Neural cell (in vitro differentiated cells): ENCODE measurements around the gene PTPN7. TPM values are rescaled to one million over a fixed set of nuclear protein-coding genes. Genes with fewer than 3 reads are reported as not detected.

ENCODE experiments used
- polyA plus RNA-seq: library from polyadenylated mRNA; depleted of rRNA; stranded (reverse); fragments of >200 nt; gene quantifications from 2 replicates; pipeline ENCODE4 v1.2.3, GENCODE V29; 2014

Gene PTPN7
- polyA plus RNA-seq, 1 donor from 2014 or later = 2.1 TPM

Other genes starting within 250 kb of the PTPN7 start
- not detected in 2 replicates for gene LMOD1, start 214.1 kb downstream of the PTPN7 start, polyA plus RNA-seq
- gene TIMM17A, start 205.1 kb downstream of the PTPN7 start, polyA plus RNA-seq = 91.7 and 107 TPM in 2 replicates
- 33.1 and 44.7 TPM in 2 replicates for gene RNPEP, start 178.0 kb downstream of the PTPN7 start, polyA plus RNA-seq
- gene ELF3, start 150.0 kb downstream of the PTPN7 start, polyA plus RNA-seq = 0.22 and 0.26 TPM in 2 replicates
- not detected in 2 replicates for gene GPR37L1, start 37.7 kb downstream of the PTPN7 start, polyA plus RNA-seq
- gene ARL8A, start 15.9 kb downstream of the PTPN7 start, polyA plus RNA-seq = 82.9 and 89.4 TPM in 2 replicates
- not detected in 2 replicates for gene LGR6, start 33.2 kb upstream of the PTPN7 start, polyA plus RNA-seq
- 98.4 and 107 TPM in 2 replicates for gene UBE2T, start 181.3 kb upstream of the PTPN7 start, polyA plus RNA-seq
- gene PPP1R12B, start 188.1 kb upstream of the PTPN7 start, polyA plus RNA-seq = 7.6 and 9.8 TPM in 2 replicates